ENCODE measurements around the gene AATK.

AATK gene

DNA sequence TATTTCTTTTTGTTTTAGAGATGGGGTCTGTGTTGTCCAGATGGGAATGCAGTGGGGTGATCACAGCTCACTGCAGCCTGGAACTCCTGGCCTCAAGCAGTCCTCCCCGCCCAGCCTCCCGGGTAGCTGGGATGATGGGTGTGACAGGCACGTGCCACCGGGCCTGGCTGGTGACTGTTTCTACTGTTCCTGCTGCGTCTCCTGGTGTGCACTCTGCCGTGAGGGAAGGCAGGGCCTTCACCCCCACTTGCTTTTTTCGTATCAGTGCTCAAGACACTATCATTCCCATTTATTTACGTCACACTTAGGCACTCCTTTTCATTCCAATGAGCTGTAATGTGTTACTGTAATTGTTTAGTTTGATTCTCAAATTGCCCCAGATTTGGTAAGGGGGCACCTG is 26.0 kb downstream of the AATK start:
- no peak for DNase-seq

DNA sequence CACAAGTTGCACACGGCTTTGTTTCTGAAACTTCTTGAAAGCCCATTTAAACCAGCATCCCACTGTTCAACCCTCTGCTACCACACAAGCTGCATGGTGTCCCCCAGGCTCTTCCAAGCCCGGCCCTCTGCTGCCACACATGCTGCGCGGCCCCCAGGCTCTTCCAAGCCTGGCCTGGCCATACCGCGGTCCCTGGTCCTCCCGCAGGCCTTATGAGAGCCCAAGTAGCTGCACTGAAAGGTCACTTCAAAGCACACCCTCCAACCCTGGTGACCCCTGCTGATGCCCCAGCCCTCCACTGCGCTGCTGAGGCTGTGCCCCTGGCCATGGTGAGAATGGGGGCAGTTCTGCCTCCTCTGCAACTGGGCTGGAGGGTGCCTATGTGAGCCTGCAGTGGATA is 26.6 kb downstream of the AATK start:
- DNase-seq: no peak

DNA sequence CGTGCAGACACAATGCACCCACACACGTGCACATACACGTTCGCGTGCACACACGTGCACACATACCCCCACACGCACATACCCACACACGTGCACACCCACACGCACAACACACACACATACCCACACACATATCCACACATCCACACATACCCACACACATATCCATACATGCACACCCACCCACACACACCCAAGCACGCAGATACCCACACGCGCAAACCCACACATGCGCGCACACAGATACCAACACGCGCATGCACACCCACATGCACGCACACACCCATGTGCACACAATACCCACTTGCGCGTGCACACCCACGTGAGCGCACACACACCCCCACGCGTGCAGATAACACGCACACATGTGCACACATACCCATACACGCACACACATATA is 27.5 kb downstream of the AATK start:
- DNase-seq: no peak

DNA sequence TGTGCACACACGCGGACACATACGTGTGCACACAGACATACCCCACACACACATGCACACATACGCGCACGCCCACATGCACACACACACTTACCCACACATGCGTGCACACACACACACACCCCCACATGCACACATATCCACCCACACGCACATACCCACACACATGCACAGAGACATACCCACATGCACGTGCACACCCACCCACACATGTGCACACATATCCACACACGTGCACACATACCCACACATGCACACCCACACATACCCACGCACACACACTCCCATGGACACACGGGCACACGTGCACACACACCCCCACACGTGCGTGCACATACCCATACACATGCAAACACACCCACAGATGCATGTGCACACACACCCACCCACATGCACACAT is 27.9 kb downstream of the AATK start:
- no peak for DNase-seq

DNA sequence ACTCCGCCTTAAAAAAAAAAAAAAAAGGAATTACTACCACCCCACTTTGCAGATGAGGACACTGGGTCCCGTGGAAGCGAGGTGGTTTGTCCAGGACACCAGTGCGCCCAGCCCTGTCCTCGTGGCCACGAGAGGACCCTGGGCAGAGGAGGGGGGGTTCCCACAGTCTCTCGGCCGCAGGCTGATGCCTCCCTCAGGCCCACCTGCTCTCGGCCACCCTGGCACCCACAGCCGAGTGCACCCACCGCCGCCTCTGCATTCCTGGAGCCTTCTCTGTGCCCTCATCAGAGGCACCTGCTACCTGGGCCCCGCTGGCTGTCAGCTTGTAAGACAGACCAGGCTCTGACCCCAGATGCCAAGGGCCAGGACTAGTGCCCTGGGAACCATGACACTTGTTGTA is 28.8 kb downstream of the AATK start:
- DNase-seq: no peak

- DNase-seq: no peak
Measured at GRCh38 chr17:81136366-81136765, 29.7 kb downstream of the AATK start.

GRCh38 chr17:81135505-81136278 is 30.3 kb downstream of the AATK start:
- no peak for DNase-seq

- DNase-seq: no peak
Measured at GRCh38 chr17:81134064-81134781, 31.8 kb downstream of the AATK start.

GRCh38 chr17:81132770-81133723 is 33.0 kb downstream of the AATK start:
- DNase-seq: no peak

DNA sequence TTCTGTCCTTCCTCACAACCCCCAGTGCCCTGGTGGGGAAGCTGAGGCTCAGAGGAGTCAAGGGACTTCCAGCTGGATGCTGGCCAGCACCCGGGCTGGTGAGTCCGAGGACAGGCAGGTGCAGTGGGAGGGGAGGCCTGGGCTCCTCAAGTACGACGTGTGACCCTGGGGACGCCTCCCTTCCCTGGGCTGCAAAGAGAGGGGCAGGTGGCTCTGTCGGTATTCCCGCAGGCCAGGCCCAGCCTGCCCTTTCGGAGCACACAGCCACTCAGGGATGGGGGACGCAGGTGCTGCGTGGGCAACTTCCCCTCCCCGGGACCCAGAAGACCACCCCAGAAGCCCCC is 33.9 kb downstream of the AATK start:
- DNase-seq: no peak

- no peak for DNase-seq
Measured at GRCh38 chr17:81131486-81132196, 34.4 kb downstream of the AATK start.

- DNase-seq: no peak
Measured at GRCh38 chr17:81130385-81131361, 35.3 kb downstream of the AATK start.

- DNase-seq: no peak
Measured at GRCh38 chr17:81129711-81130367, 36.2 kb downstream of the AATK start.

GRCh38 chr17:81129289-81129688 is 36.7 kb downstream of the AATK start:
- no peak for DNase-seq

DNA sequence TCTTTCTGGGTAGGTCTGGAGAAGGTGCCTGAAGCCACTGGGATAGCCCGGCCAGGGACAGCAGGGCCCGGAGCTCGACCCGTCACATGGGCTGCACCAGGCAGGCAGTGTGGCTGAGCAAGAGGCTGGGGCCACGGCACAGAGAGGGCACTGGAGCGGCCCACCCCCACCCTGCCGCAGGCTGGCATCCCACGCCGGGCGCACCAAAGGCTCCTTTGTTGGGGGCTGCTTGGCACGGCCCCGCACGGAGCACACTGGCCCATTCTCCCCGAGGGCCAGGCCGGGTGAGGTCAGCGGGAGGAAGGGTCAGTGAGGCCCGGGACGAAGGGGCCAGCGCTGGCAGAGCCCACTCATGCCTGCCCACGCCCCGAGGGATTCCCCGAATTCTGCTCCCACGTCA is 37.2 kb downstream of the AATK start:
- DNase-seq: no peak

DNA sequence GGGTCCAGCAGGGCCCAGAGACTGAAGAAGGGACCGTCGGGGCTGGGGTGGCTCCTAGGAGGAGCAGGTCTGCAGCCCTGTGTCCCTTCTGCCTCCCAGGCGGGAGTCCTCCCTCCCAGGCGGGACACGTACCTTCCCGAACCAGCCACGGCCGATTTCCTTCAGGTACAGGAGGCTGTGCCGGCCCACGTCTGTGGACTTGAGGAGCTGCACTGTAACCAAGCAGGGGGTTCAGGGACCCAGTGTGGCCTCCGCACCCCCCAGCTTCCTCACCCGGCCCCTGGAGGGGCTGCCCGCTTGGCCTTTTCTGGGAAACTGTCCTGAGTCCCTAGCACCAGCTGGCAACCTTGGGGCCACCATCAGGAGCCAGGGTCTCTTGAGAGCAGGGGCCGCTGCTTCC is 37.7 kb downstream of the AATK start:
- DNase-seq: no peak

GRCh38 chr17:81127526-81128177 is 38.4 kb downstream of the AATK start:
- no peak for DNase-seq

DNA sequence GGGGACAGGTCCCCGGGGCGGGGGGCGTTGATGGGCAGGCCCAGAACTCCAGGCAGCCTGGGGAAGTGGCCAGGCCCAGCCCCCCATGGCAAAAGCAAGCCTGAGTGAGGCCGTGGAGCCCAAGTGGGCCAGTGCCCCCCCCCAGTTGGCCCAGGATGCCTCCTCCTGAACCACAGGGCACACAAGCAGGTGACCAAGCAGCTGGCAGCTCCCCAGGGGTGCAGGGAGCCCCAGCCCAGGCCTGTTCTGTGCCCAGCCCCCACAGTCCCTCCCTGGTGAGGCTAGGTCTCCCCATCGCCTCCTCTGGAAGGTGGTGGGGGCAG is 38.9 kb downstream of the AATK start:
- no peak for DNase-seq

DNA sequence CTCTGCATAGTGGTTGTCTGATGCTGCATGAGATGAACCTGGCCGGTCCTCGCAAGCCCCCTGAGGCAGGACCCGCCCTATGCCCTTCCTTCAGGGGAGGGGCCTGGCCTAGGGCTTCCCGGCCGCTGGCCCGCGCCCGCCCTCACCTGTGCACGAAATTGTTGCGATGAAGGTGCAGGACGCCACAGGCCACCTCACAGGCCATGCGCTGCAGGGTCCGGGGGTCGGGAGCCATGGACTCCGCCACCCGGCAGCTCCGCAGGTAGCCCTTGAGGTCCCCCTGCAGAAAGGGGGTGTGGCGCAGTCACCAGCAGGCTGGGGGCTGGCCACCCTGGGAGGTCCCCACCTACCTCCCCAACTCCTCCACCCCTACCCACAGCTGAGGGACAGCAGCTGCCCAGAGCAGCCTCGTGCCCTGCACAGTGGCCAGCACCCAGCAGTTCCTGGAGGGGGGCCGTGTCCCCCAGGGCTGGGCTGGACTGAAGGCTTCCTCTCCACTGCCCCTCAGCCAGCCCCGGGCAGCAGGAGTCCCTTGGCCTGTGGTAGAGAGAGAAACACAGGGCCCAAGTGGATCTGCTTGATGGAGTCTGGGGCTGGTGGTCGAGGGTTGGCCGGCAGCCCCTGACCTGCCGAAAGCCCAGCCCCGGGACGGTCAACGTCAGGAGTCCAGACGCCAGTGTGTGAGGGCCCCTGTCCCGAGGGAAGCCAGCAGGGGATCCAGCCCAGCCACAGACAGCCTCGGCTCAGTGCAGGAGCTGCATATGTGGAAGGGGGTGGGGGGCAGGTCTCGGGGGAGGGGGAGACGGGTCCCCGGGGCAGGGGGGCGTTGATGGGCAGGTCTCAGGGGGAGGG is 39.5 kb downstream of the AATK start:
- no peak for DNase-seq

Data from Kasumi-1 (cell line).